Stimulated activated naive B cell treated with anti-CD40 and anti-IgM and Interleukin-4, amounts not matched to agents 10 μg/mL and 1 μg/mL and 100 μg/mL, for 72 hours (primary cell): ENCODE data around the gene PYCARD.
"Not testable (repeated sequence)": the region's sequence is repeated elsewhere in the genome, so short reads cannot be mapped to it uniquely, and the experiment has no call there.

ENCODE experiments used
- ATAC-seq, 2 donors: fragments of 150-1000 bp; cut with Tn5 transposase; replicated peaks; 2 replicates each; pipeline ENCODE4 v1.10.0; 2021; ENCODE audit warnings: moderate library complexity in 1 of 2
- DNase-seq: peaks from one replicate; pipeline ENCODE4 v3.0.0; 2021
- H3K27ac Mint-ChIP-seq: one replicate; pipeline ENCODE4 v1.8.0; 2022; ENCODE audit warnings: mild to moderate bottlenecking, mixed read lengths
- H3K27me3 Mint-ChIP-seq, 2 donors: one replicate each; pipeline ENCODE4 v1.8.0; 2022; ENCODE audit warnings: mixed read lengths in 2 of 2
- H3K36me3 Mint-ChIP-seq, 2 donors: one replicate each; pipeline ENCODE4 v1.8.0; 2022; ENCODE audit warnings: mixed read lengths in 2 of 2, mild to moderate bottlenecking in 1 of 2
- H3K4me1 Mint-ChIP-seq, 2 donors: one replicate each; pipeline ENCODE4 v1.8.0; 2022; ENCODE audit warnings: mixed read lengths in 2 of 2, mild to moderate bottlenecking in 1 of 2
- H3K4me3 Mint-ChIP-seq, 2 donors: one replicate each; pipeline ENCODE4 v1.8.0; 2022; ENCODE audit warnings: mild to moderate bottlenecking in 2 of 2, mixed read lengths in 2 of 2, moderate library complexity in 1 of 2
- H3K9me3 Mint-ChIP-seq, 2 donors: one replicate each; pipeline ENCODE4 v1.8.0; 2022; ENCODE audit warnings: mixed read lengths in 2 of 2, mild to moderate bottlenecking in 1 of 2

PYCARD gene

GRCh38 chr16:31202414-31203375 is at the start of gene PYCARD:
PYCARD (minus strand) TSS chr16:31202760; CDS start chr16:31202690, 70 bp downstream.
- no peaks in the 10 kb centered on the region for H3K27me3 Mint-ChIP-seq
- peak within 1 kb of the TSS; percentile 91 for H3K27ac Mint-ChIP-seq
- peak; percentile 39 to 41 for ATAC-seq
- DNase-seq: peak; percentile 42
- peaks cover 18% of the 10 kb centered on the region in 2 donors for H3K36me3 Mint-ChIP-seq
- peaks cover 36 to 64% of the 10 kb centered on the region in 2 donors for H3K4me1 Mint-ChIP-seq
- peaks cover 0 to 2% of the 10 kb centered on the region in 2 donors for H3K9me3 Mint-ChIP-seq
- H3K4me3 Mint-ChIP-seq: peak within 1 kb of the TSS; percentile 90 to 93

- H3K36me3 Mint-ChIP-seq: peaks cover 0 to 2% of the 10 kb centered on the region in 2 donors
- ATAC-seq (no peak), DNase-seq (no peak)
- no peak overlapping the region for H3K27ac Mint-ChIP-seq
- H3K9me3 Mint-ChIP-seq: no peaks in the 10 kb centered on the region
- peaks cover 22 to 27% of the 10 kb centered on the region in 2 donors for H3K27me3 Mint-ChIP-seq
- no peak overlapping the region for H3K4me3 Mint-ChIP-seq
- peaks cover 14 to 27% of the 10 kb centered on the region in 2 donors for H3K4me1 Mint-ChIP-seq
These were observed 48.9 kb upstream of the PYCARD start for GRCh38 chr16:31251435-31251834.

- H3K4me3 Mint-ChIP-seq: no peak overlapping the region
- H3K27ac Mint-ChIP-seq: no peak overlapping the region
- ATAC-seq (no peak), DNase-seq (no peak)
- peaks cover 14 to 27% of the 10 kb centered on the region in 2 donors for H3K4me1 Mint-ChIP-seq
- H3K9me3 Mint-ChIP-seq: no peaks in the 10 kb centered on the region
- peaks cover 22 to 27% of the 10 kb centered on the region in 2 donors for H3K27me3 Mint-ChIP-seq
- H3K36me3 Mint-ChIP-seq: peaks cover 0 to 2% of the 10 kb centered on the region in 2 donors
These were observed 48.3 kb upstream of the PYCARD start for GRCh38 chr16:31250782-31251384.

GRCh38 chr16:31248344-31248743 is 45.8 kb upstream of the PYCARD start:
- H3K27ac Mint-ChIP-seq: no peak overlapping the region
- peaks cover 0 to 2% of the 10 kb centered on the region in 2 donors for H3K36me3 Mint-ChIP-seq
- H3K4me1 Mint-ChIP-seq: peaks cover 9 to 29% of the 10 kb centered on the region in 2 donors
- no peaks in the 10 kb centered on the region for H3K9me3 Mint-ChIP-seq
- no peak for ATAC-seq
- H3K4me3 Mint-ChIP-seq: no peak overlapping the region
- peaks cover 17 to 27% of the 10 kb centered on the region in 2 donors for H3K27me3 Mint-ChIP-seq
- no peak for DNase-seq

- Mint-ChIP-seq H3K36me3 (no peaks in the 10 kb centered on the region), H3K4me1 (peaks cover 9 to 27% of the 10 kb centered on the region in 2 donors), H3K27ac (no peak overlapping the region), H3K4me3 (no peak overlapping the region), H3K27me3 (peaks cover 6 to 12% of the 10 kb centered on the region in 2 donors), H3K9me3 (no peaks in the 10 kb centered on the region)
- DNase-seq: no peak
- no peak for ATAC-seq
These were observed 43.7 kb upstream of the PYCARD start for GRCh38 chr16:31246296-31246695.

GRCh38 chr16:31245598-31245997 is 43.0 kb upstream of the PYCARD start:
- not testable (repeated sequence) for H3K9me3 Mint-ChIP-seq

GRCh38 chr16:31243734-31244670 is 41.4 kb upstream of the PYCARD start:
- peak; percentile 29 for DNase-seq
- Mint-ChIP-seq H3K27me3 (peaks cover 0 to 5% of the 10 kb centered on the region in 2 donors), H3K4me3 (peak overlapping the region in 1 of 2 donors; percentile 16), H3K9me3 (no peaks in the 10 kb centered on the region), H3K27ac (no peak overlapping the region), H3K36me3 (no peaks in the 10 kb centered on the region), H3K4me1 (peaks cover 7 to 19% of the 10 kb centered on the region in 2 donors)
- ATAC-seq: peak; percentile 96 to 97

More at GRCh38 chr16:31245598-31245997, 43.0 kb upstream of the PYCARD start:
- H3K27me3 Mint-ChIP-seq: peaks cover 6 to 12% of the 10 kb centered on the region in 2 donors
- not testable (repeated sequence) for DNase-seq, H3K27ac Mint-ChIP-seq, H3K36me3 Mint-ChIP-seq, H3K4me3 Mint-ChIP-seq, ATAC-seq
- peaks cover 9 to 27% of the 10 kb centered on the region in 2 donors for H3K4me1 Mint-ChIP-seq

- H3K36me3 Mint-ChIP-seq: no peaks in the 10 kb centered on the region
- no peak overlapping the region for H3K4me3 Mint-ChIP-seq
- ATAC-seq: no peak
- no peak for DNase-seq
- no peaks in the 10 kb centered on the region for H3K27me3 Mint-ChIP-seq
- H3K9me3 Mint-ChIP-seq: no peaks in the 10 kb centered on the region
- H3K4me1 Mint-ChIP-seq: peaks cover 7 to 17% of the 10 kb centered on the region in 2 donors
- no peak overlapping the region for H3K27ac Mint-ChIP-seq
These were observed 39.6 kb upstream of the PYCARD start for GRCh38 chr16:31242206-31242605.

GRCh38 chr16:31238041-31238440 is 35.5 kb upstream of the PYCARD start:
- peaks cover 3 to 4% of the 10 kb centered on the region in 2 donors for H3K4me1 Mint-ChIP-seq
- no peak for ATAC-seq
- peaks cover 0 to 6% of the 10 kb centered on the region in 2 donors for H3K9me3 Mint-ChIP-seq

GRCh38 chr16:31229501-31229900 is 26.9 kb upstream of the PYCARD start:
- no peak for DNase-seq
- H3K4me1 Mint-ChIP-seq: no peaks in the 10 kb centered on the region
- peak overlapping the region; percentile 42 for H3K27ac Mint-ChIP-seq
- H3K9me3 Mint-ChIP-seq: peaks cover 0 to 2% of the 10 kb centered on the region in 2 donors
- no peak overlapping the region for H3K4me3 Mint-ChIP-seq
- ATAC-seq: no peak
- H3K27me3 Mint-ChIP-seq: peaks cover 5 to 11% of the 10 kb centered on the region in 2 donors
- no peaks in the 10 kb centered on the region for H3K36me3 Mint-ChIP-seq

More at GRCh38 chr16:31238041-31238440, 35.5 kb upstream of the PYCARD start:
- Mint-ChIP-seq H3K27ac (no peak overlapping the region), H3K4me3 (no peak overlapping the region), H3K36me3 (no peaks in the 10 kb centered on the region), H3K27me3 (peaks cover 0 to 10% of the 10 kb centered on the region in 2 donors)
- no peak for DNase-seq

GRCh38 chr16:31228206-31228605 is 25.6 kb upstream of the PYCARD start:
- no peak overlapping the region for H3K27ac Mint-ChIP-seq
- no peaks in the 10 kb centered on the region for H3K4me1 Mint-ChIP-seq
- H3K9me3 Mint-ChIP-seq: no peaks in the 10 kb centered on the region
- peaks cover 5 to 6% of the 10 kb centered on the region in 2 donors for H3K27me3 Mint-ChIP-seq
- DNase-seq (no peak), ATAC-seq (no peak)
- no peaks in the 10 kb centered on the region for H3K36me3 Mint-ChIP-seq
- no peak overlapping the region for H3K4me3 Mint-ChIP-seq

- no peaks in the 10 kb centered on the region for H3K36me3 Mint-ChIP-seq
- H3K4me1 Mint-ChIP-seq: peaks cover 5% of the 10 kb centered on the region in 2 donors
- ATAC-seq: no peak
These were observed 22.6 kb upstream of the PYCARD start for GRCh38 chr16:31225193-31225592.

GRCh38 chr16:31224092-31224955 is 21.8 kb upstream of the PYCARD start:
- Mint-ChIP-seq H3K4me3 (no peak overlapping the region), H3K36me3 (no peaks in the 10 kb centered on the region), H3K27me3 (peaks cover 21 to 27% of the 10 kb centered on the region in 2 donors), H3K27ac (no peak overlapping the region), H3K4me1 (peaks cover 5% of the 10 kb centered on the region in 2 donors), H3K9me3 (no peaks in the 10 kb centered on the region)
- DNase-seq (no peak), ATAC-seq (no peak)

More at GRCh38 chr16:31225193-31225592, 22.6 kb upstream of the PYCARD start:
- Mint-ChIP-seq H3K27ac (no peak overlapping the region), H3K9me3 (no peaks in the 10 kb centered on the region), H3K27me3 (peaks cover 20 to 24% of the 10 kb centered on the region in 2 donors), H3K4me3 (no peak overlapping the region)
- DNase-seq: no peak
